HL-60 (cell line): ENCODE results near the gene ROR1.

Experiments
- DNase-seq, 2 experiments: peaks; one replicate each; pipeline ENCODE4 v3.0.0-alpha.2; 2010 to 2020; ENCODE audit warnings: low read depth in 1 of 2, low spot score in 1 of 2
- H3K27ac ChIP-seq: fragments of 250-450 bp; sonication (Bioruptor Pico); replicated peaks from 2 replicates; pipeline ENCODE4 v1.5.1; 2020; ENCODE audit warnings: mild to moderate bottlenecking, moderate library complexity
- H3K27me3 ChIP-seq: fragments of 250-450 bp; sonication (Bioruptor Pico); 2 replicates; pipeline ENCODE4 v1.5.1; 2021; ENCODE audit warnings: mild to moderate bottlenecking, moderate library complexity; ENCODE audit not compliant: insufficient read depth, poor library complexity, severe bottlenecking
- H3K4me3 ChIP-seq: replicated peaks from 2 replicates; pipeline ENCODE4 v1.5.1; 2011; ENCODE audit warnings: mild to moderate bottlenecking, control low read depth, low read length; ENCODE audit not compliant: insufficient read depth
- CTCF ChIP-seq: IDR thresholded peaks from one replicate; pipeline ENCODE4 v1.5.1; 2011; ENCODE audit warnings: low read length, control low read depth, inconsistent platforms; ENCODE audit not compliant: insufficient read depth
- GABPA ChIP-seq: IDR thresholded peaks from 2 replicates; pipeline ENCODE4 v1.6.1; 2012; ENCODE audit warnings: low read depth
- POLR2AphosphoS5 ChIP-seq: IDR thresholded peaks from 2 replicates; pipeline ENCODE4 v1.6.1; 2012; ENCODE audit warnings: low read depth
- REST ChIP-seq: IDR thresholded peaks from 2 replicates; pipeline ENCODE4 v1.6.1; 2012; ENCODE audit warnings: low read depth; ENCODE audit not compliant: insufficient replicate concordance
- SPI1 ChIP-seq: IDR thresholded peaks from 2 replicates; pipeline ENCODE4 v1.6.1; 2012; ENCODE audit warnings: low read depth, mild to moderate bottlenecking, borderline replicate concordance

Gene ROR1

GRCh38 chr1:64005801-64006200, 232.0 kb downstream of the ROR1 start:
- TF ChIP-seq CTCF (no peak), REST (no peak), GABPA (no peak), POLR2AphosphoS5 (no peak), SPI1 (no peak)
- Histone ChIP-seq H3K27me3 (no peaks in the 10 kb centered on the region), H3K4me3 (no peak overlapping the region), H3K27ac (no peak overlapping the region)
- no peak for DNase-seq

GRCh38 chr1:64006276-64007051, 232.6 kb downstream of the ROR1 start:
- H3K27me3 ChIP-seq: no peaks in the 10 kb centered on the region
- H3K4me3 ChIP-seq: no peak overlapping the region
- DNase-seq: no peak
- TF ChIP-seq CTCF (no peak), GABPA (no peak), REST (no peak), POLR2AphosphoS5 (no peak), SPI1 (no peak)
- H3K27ac ChIP-seq: no peak overlapping the region

GRCh38 chr1:64010316-64010715, 236.5 kb downstream of the ROR1 start:
- no peak overlapping the region for H3K27ac ChIP-seq
- no peak overlapping the region for H3K4me3 ChIP-seq
- TF ChIP-seq REST (no peak), CTCF (no peak), POLR2AphosphoS5 (no peak), SPI1 (no peak)
- no peak for DNase-seq
- no peaks in the 10 kb centered on the region for H3K27me3 ChIP-seq
